H9 (cell line): ENCODE data around the gene TMEM163. TPM values are rescaled to one million over a fixed set of nuclear protein-coding genes. Genes with fewer than 3 reads are reported as not detected.

Experiments
- DNase-seq: peaks from one replicate; pipeline ENCODE4 v3.0.0-alpha.2; 2017
- H2AFZ ChIP-seq: one replicate; pipeline ENCODE4 v1.6.1; 2013; ENCODE audit warnings: mild to moderate bottlenecking, low read length, control low read depth, moderate library complexity
- H2AK5ac ChIP-seq: 2 replicates; pipeline ENCODE4 v1.6.1; 2013; ENCODE audit warnings: low read length, control low read depth, mixed read lengths; ENCODE audit not compliant: insufficient read length
- H2BK120ac ChIP-seq: one replicate; pipeline ENCODE4 v1.6.1; 2013; ENCODE audit warnings: low read depth, mild to moderate bottlenecking, low read length, control low read depth, inconsistent platforms; ENCODE audit not compliant: poor library complexity, severe bottlenecking
- H2BK12ac ChIP-seq: 2 replicates; pipeline ENCODE4 v1.6.1; 2013; ENCODE audit warnings: low read length, control low read depth, mixed read lengths, low read depth; ENCODE audit not compliant: insufficient read length
- H2BK15ac ChIP-seq: 2 replicates; pipeline ENCODE4 v1.6.1; 2013; ENCODE audit warnings: low read depth, low read length, control low read depth
- H2BK20ac ChIP-seq: one replicate; pipeline ENCODE4 v1.6.1; 2013; ENCODE audit warnings: low read depth, mild to moderate bottlenecking, low read length, control low read depth, inconsistent platforms; ENCODE audit not compliant: poor library complexity, severe bottlenecking
- H2BK5ac ChIP-seq: 2 replicates; pipeline ENCODE4 v1.6.1; 2013; ENCODE audit warnings: low read length, control low read depth, mixed read lengths; ENCODE audit not compliant: insufficient read length
- H3K14ac ChIP-seq: 2 replicates; pipeline ENCODE4 v1.6.1; 2013; ENCODE audit warnings: low read length, control low read depth; ENCODE audit not compliant: insufficient read depth
- H3K18ac ChIP-seq: 2 replicates; pipeline ENCODE4 v1.6.1; 2013; ENCODE audit warnings: low read depth, mild to moderate bottlenecking, mixed read lengths, low read length, control low read depth; ENCODE audit not compliant: insufficient read length
- H3K23ac ChIP-seq: 2 replicates; pipeline ENCODE4 v1.6.1; 2013; ENCODE audit warnings: low read length, control low read depth, mixed read lengths, low read depth; ENCODE audit not compliant: insufficient read length
- H3K23me2 ChIP-seq: 2 replicates; pipeline ENCODE4 v1.6.1; 2013; ENCODE audit warnings: low read depth, mild to moderate bottlenecking, mixed read lengths, low read length, control low read depth; ENCODE audit not compliant: insufficient read length, poor library complexity, severe bottlenecking
- H3K27ac ChIP-seq: 2 replicates; pipeline ENCODE4 v1.5.1; 2013; ENCODE audit warnings: low read length, control low read depth, mixed read lengths, low read depth; ENCODE audit not compliant: insufficient read length
- H3K27me3 ChIP-seq: 2 replicates; pipeline ENCODE4 v1.6.1; 2013; ENCODE audit warnings: low read length, control low read depth, inconsistent platforms; ENCODE audit not compliant: insufficient read depth
- H3K4ac ChIP-seq: 2 replicates; pipeline ENCODE4 v1.6.1; 2013; ENCODE audit warnings: low read depth, mild to moderate bottlenecking, control low read depth, inconsistent platforms, low read length, moderate library complexity
- H3K4me1 ChIP-seq: 2 replicates; pipeline ENCODE4 v1.6.1; 2013; ENCODE audit warnings: low read length, control low read depth, inconsistent platforms; ENCODE audit not compliant: insufficient read depth
- H3K4me2 ChIP-seq: 2 replicates; pipeline ENCODE4 v1.6.1; 2013; ENCODE audit warnings: low read length, control low read depth, mixed read lengths; ENCODE audit not compliant: insufficient read length, insufficient read depth
- H3K56ac ChIP-seq: 2 replicates; pipeline ENCODE4 v1.6.1; 2013; ENCODE audit warnings: low read depth, mild to moderate bottlenecking, mixed read lengths, low read length, control low read depth; ENCODE audit not compliant: insufficient read length
- H3K79me1 ChIP-seq: 2 replicates; pipeline ENCODE4 v1.6.1; 2013; ENCODE audit warnings: low read depth, mild to moderate bottlenecking, moderate library complexity, low read length, control low read depth, inconsistent platforms; ENCODE audit not compliant: insufficient read depth, poor library complexity, severe bottlenecking
- H3K79me2 ChIP-seq: 2 replicates; pipeline ENCODE4 v1.6.1; 2013; ENCODE audit warnings: low read length, control low read depth, inconsistent platforms; ENCODE audit not compliant: insufficient read depth
- H3K9ac ChIP-seq: 2 replicates; pipeline ENCODE4 v1.6.1; 2013; ENCODE audit warnings: low read length, control low read depth, mixed read lengths; ENCODE audit not compliant: insufficient read length; ENCODE audit errors: extremely low read depth
- H3K9me3 ChIP-seq: one replicate; pipeline ENCODE4 v1.6.1; 2013; ENCODE audit warnings: low read depth, low read length, inconsistent platforms; ENCODE audit not compliant: control insufficient read depth
- H3T11ph ChIP-seq: one replicate; pipeline ENCODE4 v1.6.1; 2013; ENCODE audit warnings: mild to moderate bottlenecking, low read length, control low read depth, inconsistent platforms
- H4K20me1 ChIP-seq: one replicate; pipeline ENCODE4 v1.6.1; 2013; ENCODE audit not compliant: control insufficient read depth, insufficient read length, insufficient read depth
- H4K5ac ChIP-seq: 2 replicates; pipeline ENCODE4 v1.6.1; 2013; ENCODE audit warnings: low read depth, mild to moderate bottlenecking, mixed read lengths, low read length, control low read depth; ENCODE audit not compliant: insufficient read length
- H4K8ac ChIP-seq: replicated peaks from 2 replicates; pipeline ENCODE4 v1.6.1; 2013; ENCODE audit warnings: low read length, control low read depth, mixed read lengths, low read depth; ENCODE audit not compliant: insufficient read length
- H4K91ac ChIP-seq: 2 replicates; pipeline ENCODE4 v1.6.1; 2013; ENCODE audit warnings: low read depth, mild to moderate bottlenecking, moderate library complexity, mixed read lengths, low read length, control low read depth; ENCODE audit not compliant: insufficient read length
- H3K27ac Mint-ChIP-seq, 3 experiments: 2 replicates in 2 of 3; 3 replicates in 1 of 3; pipeline ENCODE4 v1.8.0; 2020 to 2021; ENCODE audit warnings: mixed read lengths in 3 of 3, mild to moderate bottlenecking in 1 of 3, moderate library complexity in 1 of 3
- H3K27me3 Mint-ChIP-seq: 2 replicates; pipeline ENCODE4 v1.8.0; 2021; ENCODE audit warnings: low read depth, mild to moderate bottlenecking, moderate library complexity, mixed read lengths
- H3K36me3 Mint-ChIP-seq, 3 experiments: 2 replicates in 2 of 3; 3 replicates in 1 of 3; pipeline ENCODE4 v1.8.0; 2020 to 2021; ENCODE audit warnings: low read depth in 3 of 3, mixed read lengths in 3 of 3; ENCODE audit not compliant: insufficient read depth in 1 of 3
- H3K4me1 Mint-ChIP-seq, 2 experiments: 2 replicates each; pipeline ENCODE4 v1.8.0; 2020; ENCODE audit warnings: mixed read lengths in 2 of 2
- H3K4me3 Mint-ChIP-seq, 2 experiments: 2 replicates in 1 of 2; 3 replicates in 1 of 2; pipeline ENCODE4 v1.8.0; 2020 to 2021; ENCODE audit warnings: mild to moderate bottlenecking in 2 of 2, mixed read lengths in 2 of 2, moderate library complexity in 1 of 2
- H3K9me3 Mint-ChIP-seq, 2 experiments: 2 replicates in 1 of 2; 3 replicates in 1 of 2; pipeline ENCODE4 v1.8.0; 2020; ENCODE audit warnings: mild to moderate bottlenecking in 2 of 2, mixed read lengths in 2 of 2, moderate library complexity in 1 of 2
- CTCF ChIP-seq: fragments of 200-600 bp; sonication (generic); conservative IDR thresholded peaks from 3 replicates; pipeline ENCODE4 v1.8.0; 2021; ENCODE audit warnings: antibody characterized with exemption, mild to moderate bottlenecking
- WGBS: extraction: QIAGEN DNeasy Blood & Tissue Kit; methylation state at CpG from one replicate; pipeline ENCODE4 v1.1.7; 2013; ENCODE audit warnings: missing lambda C conversion rate, low lambda C conversion rate, mixed read lengths; ENCODE audit not compliant: insufficient read length; ENCODE audit errors: extremely low coverage; 5-methylcytosine and 5-hydroxymethylcytosine counted together
- total RNA-seq: library from RNA; stranded (reverse); gene quantifications from 2 replicates; pipeline ENCODE4 v1.2.1, GENCODE V29; 2021

Gene TMEM163
- total RNA-seq, 1 experiment from 2014 or later: 0.39 TPM

- no peaks in the 10 kb centered on the region for H3K79me1 ChIP-seq
- no CpG with 5 or more reads among the region's 5 CpGs for WGBS
- H4K91ac ChIP-seq: no peak overlapping the region
- no peaks in the 10 kb centered on the region for H3K9me3 ChIP-seq
- no peaks in the 10 kb centered on the region for H3K4me1 ChIP-seq
- H3K4me1 Mint-ChIP-seq: peaks cover 6 to 8% of the 10 kb centered on the region in 2 experiments
- H2BK20ac ChIP-seq: no peak overlapping the region
- no peak overlapping the region for H2AK5ac ChIP-seq
- H3K79me2 ChIP-seq: no peaks in the 10 kb centered on the region
- TF ChIP-seq CTCF: no peak
- no peak overlapping the region for H3K4ac ChIP-seq
- no peak overlapping the region for H3K27ac ChIP-seq
- H2BK120ac ChIP-seq: no peak overlapping the region
- H3K14ac ChIP-seq: no peak overlapping the region
- H2BK5ac ChIP-seq: no peak overlapping the region
- H4K5ac ChIP-seq: no peak overlapping the region
- H3T11ph ChIP-seq: no peak overlapping the region
- DNase-seq: no peak
- H3K27me3 ChIP-seq: no peaks in the 10 kb centered on the region; the same call in 1 of the 2 replicates
- H3K9me3 Mint-ChIP-seq: no peaks in the 10 kb centered on the region
- H3K4me2 ChIP-seq: no peak overlapping the region
- H3K9ac ChIP-seq: no peak overlapping the region
- H2BK12ac ChIP-seq: no peak overlapping the region
- no peak overlapping the region for H3K23ac ChIP-seq
- no peak overlapping the region for H3K18ac ChIP-seq
- H4K20me1 ChIP-seq: no peaks in the 10 kb centered on the region
- H3K56ac ChIP-seq: no peak overlapping the region
- H3K27me3 Mint-ChIP-seq: no peaks in the 10 kb centered on the region; the same call in 1 of the 2 replicates
- H3K36me3 Mint-ChIP-seq: no peaks in the 10 kb centered on the region
- no peaks in the 10 kb centered on the region for H3K23me2 ChIP-seq
- H4K8ac ChIP-seq: no peak overlapping the region
- no peak overlapping the region for H2BK15ac ChIP-seq
- H3K27ac Mint-ChIP-seq: peak overlapping the region in 1 of 3 experiments; percentile 33; a peak in 1 of 7 replicates
- no peak overlapping the region for H3K4me3 Mint-ChIP-seq
- H2AFZ ChIP-seq: no peak overlapping the region
These were observed 178.8 kb downstream of the TMEM163 start for GRCh38 chr2:134539981-134540380.
